H1 (cell line): ENCODE results near the gene SSTR4. TPM values are rescaled to one million over a fixed set of nuclear protein-coding genes. Genes with fewer than 3 reads are reported as not detected.

Experiments used
- CTCF ChIA-PET: fragments of 300-600 bp; sonication (Branson Sonifier 250); formaldehyde crosslinking; loops from one replicate; lab custom pipeline; 2021; ENCODE audit not compliant: partially characterized antibody; lab: Charles Lee
- POLR2A ChIA-PET: fragments of 300-600 bp; sonication (Branson Sonifier 250); formaldehyde crosslinking; loops from one replicate; lab custom pipeline; 2021; ENCODE audit warnings: inconsistent platforms; ENCODE audit not compliant: partially characterized antibody; lab: Charles Lee
- DNase-seq, 2 experiments: peaks; one replicate each; pipeline versions ENCODE4 v3.0.0 to v3.0.0-alpha.2; 2010 to 2022; ENCODE audit warnings: low spot score in 2 of 2, low read depth in 1 of 2, mixed read lengths in 1 of 2
- FAIRE-seq: peaks from 2 replicates; lab custom pipeline; 2011; peaks lifted over from hg19 to GRCh38; lab: Jason Lieb, UNC
- H2AFZ ChIP-seq: 2 replicates; pipeline ENCODE4 v1.8.1; 2012; ENCODE audit warnings: low read length, inconsistent platforms
- H2AK5ac ChIP-seq: 2 replicates; pipeline ENCODE4 v1.6.1; 2013; ENCODE audit warnings: low read depth, low read length
- H2BK120ac ChIP-seq: replicated peaks from 2 replicates; pipeline ENCODE3; 2013; ENCODE audit warnings: low read depth, low read length, inconsistent platforms
- H2BK12ac ChIP-seq: 2 replicates; pipeline ENCODE4 v1.6.1; 2013; ENCODE audit warnings: low read depth, low read length
- H2BK15ac ChIP-seq: 2 replicates; pipeline ENCODE4 v1.6.1; 2013; ENCODE audit warnings: low read length
- H2BK20ac ChIP-seq: 2 replicates; pipeline ENCODE4 v1.6.1; 2013; ENCODE audit warnings: low read length
- H2BK5ac ChIP-seq: 2 replicates; pipeline ENCODE4 v1.6.1; 2013; ENCODE audit warnings: low read depth, low read length
- H3K14ac ChIP-seq: 2 replicates; pipeline ENCODE4 v1.6.1; 2013; ENCODE audit warnings: inconsistent platforms; ENCODE audit not compliant: insufficient read length
- H3K18ac ChIP-seq: 2 replicates; pipeline ENCODE4 v1.6.1; 2013; ENCODE audit warnings: low read length; ENCODE audit errors: extremely low read depth
- H3K23ac ChIP-seq: 2 replicates; pipeline ENCODE4 v1.6.1; 2013; ENCODE audit warnings: inconsistent platforms; ENCODE audit not compliant: insufficient read length
- H3K23me2 ChIP-seq: 2 replicates; pipeline ENCODE4 v1.6.1; 2013; ENCODE audit warnings: low read depth, low read length
- H3K27ac ChIP-seq: 2 replicates; pipeline ENCODE4 v1.6.1; 2011; ENCODE audit warnings: low read depth, low read length, inconsistent platforms
- H3K27me3 ChIP-seq, 4 experiments: replicated peaks in 1 of 4; 1 replicate in 1 of 4; 2 replicates in 3 of 4; pipeline versions ENCODE4 v1.6.1 to v1.8.1; 2011 to 2013; ENCODE audit warnings: low read length in 3 of 4, mild to moderate bottlenecking in 3 of 4, inconsistent platforms in 2 of 4, mixed read lengths in 2 of 4, moderate library complexity in 1 of 4; ENCODE audit not compliant: control insufficient read depth in 3 of 4, insufficient read depth in 3 of 4; ENCODE audit errors: extremely low read depth in 1 of 4
- H3K36me3 ChIP-seq, 4 experiments: 2 replicates each; pipeline versions ENCODE4 v1.6.1 to v1.8.1; 2011 to 2013; ENCODE audit warnings: mild to moderate bottlenecking in 4 of 4, low read length in 3 of 4, moderate library complexity in 2 of 4, control low read depth in 1 of 4, inconsistent platforms in 1 of 4; ENCODE audit not compliant: insufficient read depth in 4 of 4, control insufficient read depth in 2 of 4
- H3K4ac ChIP-seq: replicated peaks from 2 replicates; pipeline ENCODE3; 2013; ENCODE audit warnings: low read length, low read depth, mixed read lengths, inconsistent platforms; ENCODE audit not compliant: insufficient read length
- H3K4me1 ChIP-seq, 4 experiments: replicated peaks in 1 of 4; 1 replicate in 1 of 4; 2 replicates in 3 of 4; pipeline versions ENCODE4 v1.6.1 to v1.8.1; 2011 to 2013; ENCODE audit warnings: low read length in 3 of 4, inconsistent platforms in 2 of 4, mixed read lengths in 1 of 4; ENCODE audit not compliant: insufficient read depth in 4 of 4, control insufficient read depth in 3 of 4
- H3K4me2 ChIP-seq, 2 experiments: 2 replicates each; pipeline versions ENCODE4 v1.6.1 to v1.8.1; 2011 to 2013; ENCODE audit warnings: low read depth in 2 of 2, low read length in 2 of 2, control low read depth in 1 of 2, inconsistent platforms in 1 of 2, mild to moderate bottlenecking in 1 of 2; ENCODE audit not compliant: insufficient read depth in 1 of 2
- H3K4me3 ChIP-seq, 4 experiments: fragments of 200-600, 300-600 bp in 1 of 4; sonication (generic), shearing (Covaris generic), sonication (Bioruptor Twin) in 1 of 4; 2 replicates each; pipeline versions ENCODE4 v1.5.1 to v1.8.1; 2011 to 2016; ENCODE audit warnings: low read length in 4 of 4, low read depth in 3 of 4, control low read depth in 2 of 4, inconsistent platforms in 2 of 4, mild to moderate bottlenecking in 2 of 4, mixed read lengths in 1 of 4, moderate library complexity in 1 of 4; ENCODE audit not compliant: insufficient read depth in 2 of 4; ENCODE audit errors: extremely low read depth in 1 of 4
- H3K56ac ChIP-seq: replicated peaks from 2 replicates; pipeline ENCODE3; 2013; ENCODE audit warnings: low read depth, mild to moderate bottlenecking, mixed read lengths, low read length, inconsistent platforms; ENCODE audit not compliant: insufficient read length
- H3K79me1 ChIP-seq: 2 replicates; pipeline ENCODE4 v1.6.1; 2013; ENCODE audit warnings: low read depth, low read length, control low read depth
- H3K79me2 ChIP-seq, 2 experiments: 2 replicates each; pipeline versions ENCODE4 v1.6.1 to v1.8.1; 2012 to 2013; ENCODE audit warnings: low read length in 2 of 2, mild to moderate bottlenecking in 2 of 2, inconsistent platforms in 1 of 2; ENCODE audit not compliant: insufficient read depth in 2 of 2, control insufficient read depth in 1 of 2
- H3K9ac ChIP-seq, 4 experiments: replicated peaks in 1 of 4; 1 replicate in 1 of 4; 2 replicates in 3 of 4; pipeline versions ENCODE4 v1.6.1 to v1.8.1; 2011 to 2013; ENCODE audit warnings: low read depth in 3 of 4, low read length in 3 of 4, control low read depth in 2 of 4, mild to moderate bottlenecking in 2 of 4, moderate library complexity in 2 of 4, inconsistent platforms in 1 of 4; ENCODE audit errors: extremely low read depth in 1 of 4
- H3K9me3 ChIP-seq, 2 experiments: 2 replicates each; pipeline versions ENCODE4 v1.6.1 to v1.8.1; 2012 to 2013; ENCODE audit warnings: mild to moderate bottlenecking in 2 of 2, moderate library complexity in 2 of 2, control low read depth in 1 of 2, inconsistent platforms in 1 of 2, low read depth in 1 of 2, low read length in 1 of 2, mixed read lengths in 1 of 2; ENCODE audit not compliant: insufficient read depth in 2 of 2
- H4K20me1 ChIP-seq, 2 experiments: replicated peaks in 1 of 2; 2 replicates each; pipeline versions ENCODE3 to v1.8.1; 2011 to 2013; ENCODE audit warnings: inconsistent platforms in 2 of 2, low read length in 2 of 2, mild to moderate bottlenecking in 1 of 2; ENCODE audit not compliant: insufficient read depth in 2 of 2, control insufficient read depth in 1 of 2
- H4K5ac ChIP-seq: 2 replicates; pipeline ENCODE4 v1.6.1; 2013; ENCODE audit warnings: low read length, low read depth, mixed read lengths, inconsistent platforms; ENCODE audit not compliant: insufficient read length
- H4K8ac ChIP-seq: 2 replicates; pipeline ENCODE4 v1.8.0; 2013; ENCODE audit warnings: mild to moderate bottlenecking, moderate library complexity, low read length, inconsistent platforms; ENCODE audit not compliant: insufficient read depth; ENCODE audit errors: extremely low read depth
- H4K91ac ChIP-seq: replicated peaks from 2 replicates; pipeline ENCODE3; 2013; ENCODE audit warnings: low read length, mixed read lengths, inconsistent platforms; ENCODE audit not compliant: insufficient read length
- HDAC2 ChIP-seq, 2 experiments: fragments of 300-600 bp in 1 of 2; sonication (generic) in 1 of 2; IDR thresholded peaks; 2 replicates each; pipeline ENCODE4 v1.6.1; 2011 to 2012; ENCODE audit warnings: low read depth in 2 of 2, low read length in 2 of 2, mild to moderate bottlenecking in 2 of 2, moderate library complexity in 2 of 2, borderline replicate concordance in 1 of 2, inconsistent platforms in 1 of 2
- WGBS, 2 experiments: shearing (Covaris generic) in 1 of 2; methylation state at CpG; one replicate each; pipeline versions ENCODE4 v1.1.6 to v1.1.7; 2013 to 2015; ENCODE audit warnings: low lambda C conversion rate in 2 of 2, mixed read lengths in 2 of 2, inconsistent platforms in 1 of 2, low coverage in 1 of 2, missing lambda C conversion rate in 1 of 2; ENCODE audit not compliant: insufficient replicate concordance in 2 of 2, insufficient coverage in 1 of 2, insufficient read length in 1 of 2; ENCODE audit errors: extremely low coverage in 1 of 2, missing lambda C conversion rate in 1 of 2; 5-methylcytosine and 5-hydroxymethylcytosine counted together
- polyA plus RNA-seq, 7 experiments: library from polyadenylated mRNA; depleted of rRNA in 3 of 7; stranded (reverse) in 5 of 7; unstranded in 2 of 7; fragments of >200 nt in 5 of 7; fragments of 200-250 nt in 2 of 7; gene quantifications; 1 replicate in 5 of 7; 2 replicates in 1 of 7; 4 replicates in 1 of 7; pipeline versions ENCODE4 v1.2.1 to v1.2.3, GENCODE V29; 2011 to 2013; ENCODE audit warnings: missing spikeins in 2 of 7, mixed read lengths in 2 of 7
- total RNA-seq: library from RNA; stranded (reverse); fragmentation: NEBNext Ultra II Directional; extraction: Animal tissue kit (Norgen Biotek cat#: 25700); gene quantifications from 2 replicates; pipeline ENCODE4 v1.2.1, GENCODE V29; 2021

SSTR4 gene
- total and polyA plus RNA-seq, 2 of the 8 experiments (the other 6 are each of a cell fraction or from before 2014, with no cell fraction given) = 0.05 TPM; not detected in 1

GRCh38 chr20:23031346-23031745 is 3.8 kb upstream of the SSTR4 start:
- Histone ChIP-seq H2BK15ac (no peak overlapping the region), H3K79me1 (no peaks in the 10 kb centered on the region), H3K4ac (no peak overlapping the region), H3K36me3 (no peaks in the 10 kb centered on the region; a peak in 1 of 8 replicates), H2BK5ac (no peak overlapping the region), H3K9ac (no peak overlapping the region), H3K14ac (no peak overlapping the region), H2AFZ (no peak overlapping the region), H3K4me2 (no peak overlapping the region), H2BK12ac (no peak overlapping the region), H3K23me2 (peaks cover 2% of the 10 kb centered on the region; the same call in 1 of the 2 replicates), H4K8ac (no peak overlapping the region), H3K9me3 (peaks cover 0 to 5% of the 10 kb centered on the region in 2 experiments; a peak in 1 of 4 replicates), H4K91ac (no peak overlapping the region), H2AK5ac (no peak overlapping the region), H3K79me2 (no peaks in the 10 kb centered on the region), H3K27ac (no peak overlapping the region), H3K23ac (no peak overlapping the region), H3K4me3 (no peak overlapping the region), H3K18ac (no peak overlapping the region), H3K27me3 (peaks cover 17 to 37% (median 34%) of the 10 kb centered on the region in 4 experiments), H4K5ac (no peak overlapping the region), H3K56ac (no peak overlapping the region), H3K4me1 (peaks cover 0 to 3% (median 0%) of the 10 kb centered on the region in 4 experiments; a peak in 1 of 7 replicates), H2BK120ac (no peak overlapping the region), H4K20me1 (no peaks in the 10 kb centered on the region), H2BK20ac (no peak overlapping the region; the same call in 1 of the 2 replicates)
- ChIA-PET POLR2A (no interaction called here), CTCF (no interaction called here)
- no peak for DNase-seq
- no peak for FAIRE-seq
- 84% methylated on average over 6 of the region's 6 CpGs; no CpG with 5 or more reads in 1 of the 2 experiments for WGBS, 2 experiments
- no peak for TF ChIP-seq HDAC2 (IDR thresholded peaks at IDR 0.05; ENCODE audit: borderline replicate concordance in 1 of 2, low read depth in 2 of 2, low read length in 2 of 2)
